Measurements from ENCODE around the gene AGAP1. TPM values are rescaled to one million over a fixed set of nuclear protein-coding genes. Genes with fewer than 3 reads are reported as not detected.

Gene AGAP1
- total and polyA plus RNA-seq, 8 donors = 5.0 to 27.6 (median 17.4) TPM

GRCh38 chr2:235575431-235575830 lies 81.6 kb downstream of the AGAP1 start:
- intact Hi-C loops (cut with DNase I) = no loop called here
- no peaks in the 10 kb centered on the region for H3K36me3 ChIP-seq

GRCh38 chr2:235575904-235576303 lies 82.1 kb downstream of the AGAP1 start:
- Histone ChIP-seq H3K4me1 (peaks cover 0 to 5% (median 4%) of the 10 kb centered on the region in 3 donors), H3K27me3 (no peaks in the 10 kb centered on the region), H3K27ac (no peak overlapping the region), H3K4me3 (no peak overlapping the region), H3K9me3 (no peaks in the 10 kb centered on the region), H3K36me3 (no peaks in the 10 kb centered on the region)
- FAIRE-seq (no peak), ATAC-seq (no peak), DNase-seq (no peak)
- TF ChIP-seq CTCF (IDR thresholded peaks at IDR 0.05) = no peak
- intact Hi-C loops (cut with DNase I) = no loop called here
- WGBS, 2 donors = 73 to 75% methylated on average over 8 of the region's 8 CpGs

More at GRCh38 chr2:235575431-235575830, 81.6 kb downstream of the AGAP1 start:
- TF ChIP-seq CTCF (IDR thresholded peaks at IDR 0.05) = no peak
- ATAC-seq = no peak
- Histone ChIP-seq H3K4me1 (peaks cover 0 to 5% (median 4%) of the 10 kb centered on the region in 3 donors), H3K4me3 (no peak overlapping the region), H3K9me3 (no peaks in the 10 kb centered on the region), H3K27ac (no peak overlapping the region), H3K27me3 (no peaks in the 10 kb centered on the region)
- 69 to 74% methylated on average over 8 of the region's 8 CpGs for WGBS, 2 donors
- FAIRE-seq = no peak
- DNase-seq = no peak

GRCh38 chr2:235576337-235576910 lies 82.6 kb downstream of the AGAP1 start:
- intact Hi-C loops (cut with DNase I) = no loop called here
- Histone ChIP-seq H3K36me3 (no peaks in the 10 kb centered on the region), H3K4me3 (no peak overlapping the region), H3K9me3 (no peaks in the 10 kb centered on the region), H3K27ac (no peak overlapping the region), H3K27me3 (no peaks in the 10 kb centered on the region), H3K4me1 (peaks cover 0 to 5% (median 4%) of the 10 kb centered on the region in 3 donors)
- no peak for TF ChIP-seq CTCF (IDR thresholded peaks at IDR 0.05)
- DNase-seq (no peak), ATAC-seq (no peak), FAIRE-seq (no peak)
- 92 to 93% methylated on average over 11 of the region's 11 CpGs for WGBS, 2 donors

- TF ChIP-seq CTCF (IDR thresholded peaks at IDR 0.05) = no peak
- Histone ChIP-seq H3K4me1 (peaks cover 0 to 5% (median 4%) of the 10 kb centered on the region in 3 donors), H3K4me3 (no peak overlapping the region), H3K27me3 (no peaks in the 10 kb centered on the region), H3K36me3 (no peaks in the 10 kb centered on the region), H3K9me3 (no peaks in the 10 kb centered on the region), H3K27ac (peak overlapping the region in 2 of 4 donors; percentile 37)
- WGBS, 2 donors = 71% methylated on average over 28 of the region's 28 CpGs
- no peak for FAIRE-seq
- intact Hi-C loops (cut with DNase I) = no loop called here
- DNase-seq = peak in 1 of 6 donors; percentile 17
- peak; percentile 23 to 70 (median 55) for ATAC-seq
Measured at GRCh38 chr2:235577404-235578330, 83.8 kb downstream of the AGAP1 start.
